Measurements from ENCODE around the gene STAC2.

Gene STAC2

DNA sequence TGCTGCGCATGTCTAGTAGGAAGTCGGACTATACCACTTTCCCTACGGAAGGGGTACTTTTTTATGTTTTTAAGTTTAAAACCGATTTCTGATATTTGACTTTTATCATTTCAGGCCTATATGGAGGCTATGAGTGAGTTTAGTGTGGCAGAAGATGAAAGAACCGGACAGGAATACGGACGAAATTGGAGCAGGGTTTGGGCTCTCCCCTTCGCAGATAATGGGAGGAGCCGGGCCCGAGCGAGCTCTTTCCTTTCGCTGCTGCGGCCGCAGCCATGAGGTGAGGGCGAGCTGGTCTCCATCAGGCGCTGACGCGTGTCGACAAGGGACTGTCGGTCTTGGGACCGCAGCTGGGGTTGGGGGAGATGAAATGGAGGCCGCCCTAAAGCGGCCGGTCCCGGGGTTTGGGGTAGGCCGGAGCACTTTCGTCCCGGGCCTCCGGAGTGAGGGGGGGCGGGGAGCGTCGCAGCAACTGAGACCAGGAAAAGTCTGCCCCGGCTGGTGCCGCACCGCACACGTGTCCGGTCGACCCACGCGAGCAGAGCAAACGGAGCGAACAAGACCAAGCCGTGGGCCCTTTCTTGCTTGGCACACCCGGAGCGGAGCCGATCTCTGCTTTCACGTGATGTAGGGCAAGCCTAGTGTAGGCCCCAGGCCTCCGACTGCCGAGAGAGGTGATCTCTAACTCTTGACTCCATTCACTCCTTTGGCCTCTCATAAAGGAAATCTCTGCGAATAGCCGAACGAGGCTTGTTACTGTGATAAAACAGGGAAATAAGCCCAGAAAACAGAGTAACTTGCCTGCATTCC, 25.5 kb downstream of the STAC2 start, which contains the start of gene RPL19:
Gene RPL19 (plus strand): TSS at position 214 of the 810 bp plus-strand sequence. CDS start 62 bp downstream, at position 276.
- Histone ChIP-seq H3K9ac (ENCODE audit: low read depth, low read length) (peak within 1 kb of the TSS; percentile 100), H3K9me3 (ENCODE audit: control insufficient read depth, insufficient read depth, low read length) (no peaks in the 10 kb centered on the region), H3K27me3 (ENCODE audit: control insufficient read depth, insufficient read depth, low read length) (no peaks in the 10 kb centered on the region), H3K36me3 (ENCODE audit: control insufficient read depth, insufficient read depth, low read length) (peaks cover 37% of the 10 kb centered on the region), H3K4me1 (ENCODE audit: control insufficient read depth, insufficient read depth, low read length) (peaks cover 13% of the 10 kb centered on the region), H3K4me3 (ENCODE audit: low read depth, low read length) (peak within 1 kb of the TSS; percentile 83)

DNA sequence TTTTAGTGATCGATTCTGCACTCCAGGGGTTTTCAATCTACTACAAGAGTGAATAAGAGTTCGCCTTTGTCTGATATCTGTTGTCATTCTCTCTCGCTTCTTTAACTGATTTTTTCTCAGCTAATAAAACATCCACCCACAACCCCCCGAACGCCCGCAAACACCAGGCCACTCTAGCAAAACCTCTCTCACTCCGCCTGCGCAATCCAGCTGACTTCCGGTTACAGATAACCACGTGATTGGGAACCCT, 26.0 kb downstream of the STAC2 start:
- H3K9ac ChIP-seq (ENCODE audit: low read depth, low read length), result peak overlapping the region; percentile 100
- H3K27me3 ChIP-seq (ENCODE audit: control insufficient read depth, insufficient read depth, low read length), result no peaks in the 10 kb centered on the region
- H3K9me3 ChIP-seq (ENCODE audit: control insufficient read depth, insufficient read depth, low read length), result no peaks in the 10 kb centered on the region
- H3K4me3 ChIP-seq (ENCODE audit: low read depth, low read length), result peak overlapping the region; percentile 83
- peaks cover 13% of the 10 kb centered on the region for H3K4me1 ChIP-seq (ENCODE audit: control insufficient read depth, insufficient read depth, low read length)
- peaks cover 34% of the 10 kb centered on the region for H3K36me3 ChIP-seq (ENCODE audit: control insufficient read depth, insufficient read depth, low read length)

DNA sequence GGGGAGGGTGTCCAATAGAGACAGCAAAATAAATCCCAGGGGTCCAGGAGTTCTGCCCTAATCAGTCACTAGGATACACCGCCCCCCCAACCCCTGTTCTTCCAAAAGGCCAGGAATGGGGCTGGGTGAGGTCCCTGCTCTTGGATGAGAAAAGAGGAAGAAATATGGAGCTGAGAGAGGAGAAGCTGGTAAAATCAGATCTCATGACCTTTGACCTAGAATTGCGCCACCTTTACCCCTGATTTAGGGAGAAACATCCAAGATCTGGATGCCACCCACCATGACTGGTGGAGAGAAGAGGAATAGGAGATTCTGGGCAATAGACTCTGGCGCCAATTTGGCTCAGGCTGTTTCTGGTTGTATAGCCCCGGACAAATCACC, 27.6 kb downstream of the STAC2 start:
- Histone ChIP-seq H3K27me3 (ENCODE audit: control insufficient read depth, insufficient read depth, low read length) (no peaks in the 10 kb centered on the region), H3K4me1 (ENCODE audit: control insufficient read depth, insufficient read depth, low read length) (peaks cover 17% of the 10 kb centered on the region), H3K9me3 (ENCODE audit: control insufficient read depth, insufficient read depth, low read length) (no peaks in the 10 kb centered on the region), H3K36me3 (ENCODE audit: control insufficient read depth, insufficient read depth, low read length) (peaks cover 27% of the 10 kb centered on the region), H3K9ac (ENCODE audit: low read depth, low read length) (peak overlapping the region; percentile 65), H3K4me3 (ENCODE audit: low read depth, low read length) (peak overlapping the region; percentile 55)

DNA sequence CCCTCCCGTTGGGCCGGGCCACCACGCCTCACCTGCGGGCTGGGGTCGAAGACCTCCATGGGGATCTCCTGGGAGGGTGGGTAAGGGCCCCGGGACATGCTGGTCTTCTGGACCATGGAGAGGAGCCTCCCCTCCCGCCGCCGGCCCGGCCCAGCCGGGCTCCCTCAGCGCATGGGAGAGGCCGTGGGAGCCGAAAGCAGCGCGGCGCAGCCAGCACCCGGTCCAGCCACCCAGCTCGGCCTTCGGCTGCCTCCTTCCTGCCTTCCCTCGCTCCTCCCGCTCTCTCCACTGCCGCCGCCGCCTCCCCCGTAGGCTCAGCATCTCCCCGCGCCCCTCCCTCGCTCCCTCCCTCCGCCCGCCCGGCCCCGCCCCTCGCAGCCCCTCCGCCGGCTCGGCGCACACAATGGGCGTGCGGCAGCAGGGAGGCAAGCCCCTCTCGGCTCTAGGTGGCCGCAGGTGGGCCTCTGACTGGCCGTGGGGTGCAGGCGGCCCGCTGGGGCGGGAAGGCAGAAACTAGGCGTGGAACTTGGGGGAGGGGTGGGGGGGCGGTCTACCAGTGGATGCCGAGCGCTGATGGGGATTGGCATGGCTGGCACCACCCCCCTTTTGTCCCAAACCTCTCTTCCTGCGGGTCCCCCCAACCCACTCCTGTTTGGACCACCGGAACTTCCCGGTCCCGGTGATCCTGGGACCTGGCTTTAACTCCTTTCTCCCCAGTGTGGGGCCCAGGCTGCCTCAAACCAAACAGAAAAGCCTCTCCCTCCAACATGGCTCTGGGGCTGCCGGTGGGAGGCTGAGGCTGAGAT, 28.2 kb downstream of the STAC2 start, which contains the start of gene CACNB1:
Gene CACNB1 (minus strand): TSS at position 290 of the 806 bp plus-strand sequence. CDS start 174 bp downstream, at position 116.
- Histone ChIP-seq H3K9ac (ENCODE audit: low read depth, low read length) (peak within 1 kb of the TSS; percentile 65), H3K4me3 (ENCODE audit: low read depth, low read length) (peak within 1 kb of the TSS; percentile 55), H3K27me3 (ENCODE audit: control insufficient read depth, insufficient read depth, low read length) (no peaks in the 10 kb centered on the region), H3K4me1 (ENCODE audit: control insufficient read depth, insufficient read depth, low read length) (peaks cover 17% of the 10 kb centered on the region), H3K36me3 (ENCODE audit: control insufficient read depth, insufficient read depth, low read length) (peaks cover 24% of the 10 kb centered on the region), H3K9me3 (ENCODE audit: control insufficient read depth, insufficient read depth, low read length) (no peaks in the 10 kb centered on the region)

DNA sequence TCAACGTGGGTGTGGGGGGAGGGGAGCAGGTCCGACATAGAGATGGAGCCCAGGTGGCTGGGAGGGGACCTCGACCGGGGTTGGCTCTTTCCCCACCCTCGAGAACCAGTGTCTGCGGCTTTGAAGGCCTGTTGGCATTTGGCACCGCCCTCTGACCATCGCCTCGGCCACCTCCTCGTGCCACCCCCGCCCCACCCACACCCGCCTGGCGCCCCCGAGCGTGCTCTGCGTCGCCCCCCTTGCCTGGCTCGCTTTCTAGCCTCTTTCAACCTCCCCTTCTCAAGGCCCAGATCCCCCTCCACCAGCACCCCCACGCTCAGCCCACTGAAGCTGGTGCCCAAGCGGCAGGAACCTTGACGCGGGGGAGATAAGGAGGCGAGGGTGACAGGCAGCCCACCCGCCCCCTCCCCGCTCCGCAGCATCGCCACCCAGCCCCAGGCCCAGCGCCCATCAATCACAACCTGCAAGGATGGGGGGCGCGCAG, 28.9 kb downstream of the STAC2 start:
- no peak overlapping the region for H3K9ac ChIP-seq (ENCODE audit: low read depth, low read length)
- H3K36me3 ChIP-seq (ENCODE audit: control insufficient read depth, insufficient read depth, low read length), result peaks cover 23% of the 10 kb centered on the region
- H3K9me3 ChIP-seq (ENCODE audit: control insufficient read depth, insufficient read depth, low read length), result no peaks in the 10 kb centered on the region
- H3K4me3 ChIP-seq (ENCODE audit: low read depth, low read length), result peak overlapping the region; percentile 45
- no peaks in the 10 kb centered on the region for H3K27me3 ChIP-seq (ENCODE audit: control insufficient read depth, insufficient read depth, low read length)
- peaks cover 17% of the 10 kb centered on the region for H3K4me1 ChIP-seq (ENCODE audit: control insufficient read depth, insufficient read depth, low read length)

DNA sequence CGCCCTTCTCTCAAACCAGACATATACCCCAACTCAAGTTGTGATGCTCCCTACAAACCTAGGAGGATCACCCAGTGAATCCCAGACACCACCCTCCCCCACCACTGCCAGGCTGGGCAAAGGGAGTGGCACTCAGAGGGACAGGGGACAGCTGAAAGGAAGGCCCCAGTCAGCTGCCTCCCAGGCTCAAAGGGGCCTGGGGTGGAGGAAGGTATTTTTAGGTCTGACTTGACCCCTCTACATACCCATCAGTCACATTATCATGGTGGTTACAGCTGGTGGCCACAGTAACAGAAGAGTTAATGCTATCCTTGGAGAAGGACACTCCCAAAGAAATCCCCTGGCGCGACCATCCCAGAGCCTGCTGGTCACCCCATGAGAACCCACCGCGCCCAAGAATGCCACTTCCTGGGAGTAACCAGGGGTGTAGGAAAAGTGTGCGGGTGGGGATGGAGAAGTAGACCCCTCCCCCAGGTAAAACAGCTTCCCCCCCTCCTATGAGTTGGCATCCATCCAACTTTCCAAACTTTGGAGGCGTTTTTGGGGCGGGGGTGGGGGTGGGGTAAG, 29.4 kb downstream of the STAC2 start:
- Histone ChIP-seq H3K9me3 (ENCODE audit: control insufficient read depth, insufficient read depth, low read length) (no peaks in the 10 kb centered on the region), H3K4me1 (ENCODE audit: control insufficient read depth, insufficient read depth, low read length) (peaks cover 17% of the 10 kb centered on the region), H3K27me3 (ENCODE audit: control insufficient read depth, insufficient read depth, low read length) (no peaks in the 10 kb centered on the region), H3K4me3 (ENCODE audit: low read depth, low read length) (peak overlapping the region; percentile 45), H3K36me3 (ENCODE audit: control insufficient read depth, insufficient read depth, low read length) (peaks cover 22% of the 10 kb centered on the region), H3K9ac (ENCODE audit: low read depth, low read length) (no peak overlapping the region)

DNA sequence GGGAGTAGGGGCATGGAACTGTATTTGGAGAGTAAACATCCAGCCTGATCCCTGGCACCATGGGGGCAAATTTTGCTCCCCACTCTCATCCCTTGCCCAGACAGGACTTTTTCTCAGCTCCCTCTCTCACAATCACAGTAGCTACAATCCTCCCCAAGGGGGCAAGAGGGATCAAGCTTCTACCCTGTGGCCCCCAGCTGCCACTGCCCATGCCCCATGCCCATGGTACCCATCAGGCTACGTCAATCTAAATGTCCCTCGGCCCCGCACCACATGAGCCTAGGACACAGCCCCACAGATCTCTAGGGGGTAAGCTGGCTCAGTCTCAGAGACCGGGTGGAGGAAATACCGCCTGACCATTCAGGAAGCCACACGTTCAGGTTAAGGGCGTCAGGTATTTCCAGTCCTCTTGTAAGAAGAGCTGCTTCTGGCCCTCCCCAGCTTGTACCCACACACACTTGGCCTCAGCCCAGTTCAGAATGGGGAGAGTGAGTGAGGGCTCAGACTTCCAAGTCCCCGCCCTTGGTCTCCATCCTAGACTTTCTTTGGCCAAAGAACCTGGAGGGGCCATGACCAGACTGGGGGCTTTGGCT, 30.1 kb downstream of the STAC2 start:
- H3K9ac ChIP-seq (ENCODE audit: low read depth, low read length), result no peak overlapping the region
- H3K4me3 ChIP-seq (ENCODE audit: low read depth, low read length), result peak overlapping the region; percentile 45
- H3K9me3 ChIP-seq (ENCODE audit: control insufficient read depth, insufficient read depth, low read length), result no peaks in the 10 kb centered on the region
- H3K4me1 ChIP-seq (ENCODE audit: control insufficient read depth, insufficient read depth, low read length), result peaks cover 17% of the 10 kb centered on the region
- H3K27me3 ChIP-seq (ENCODE audit: control insufficient read depth, insufficient read depth, low read length), result no peaks in the 10 kb centered on the region
- peaks cover 22% of the 10 kb centered on the region for H3K36me3 ChIP-seq (ENCODE audit: control insufficient read depth, insufficient read depth, low read length)

DNA sequence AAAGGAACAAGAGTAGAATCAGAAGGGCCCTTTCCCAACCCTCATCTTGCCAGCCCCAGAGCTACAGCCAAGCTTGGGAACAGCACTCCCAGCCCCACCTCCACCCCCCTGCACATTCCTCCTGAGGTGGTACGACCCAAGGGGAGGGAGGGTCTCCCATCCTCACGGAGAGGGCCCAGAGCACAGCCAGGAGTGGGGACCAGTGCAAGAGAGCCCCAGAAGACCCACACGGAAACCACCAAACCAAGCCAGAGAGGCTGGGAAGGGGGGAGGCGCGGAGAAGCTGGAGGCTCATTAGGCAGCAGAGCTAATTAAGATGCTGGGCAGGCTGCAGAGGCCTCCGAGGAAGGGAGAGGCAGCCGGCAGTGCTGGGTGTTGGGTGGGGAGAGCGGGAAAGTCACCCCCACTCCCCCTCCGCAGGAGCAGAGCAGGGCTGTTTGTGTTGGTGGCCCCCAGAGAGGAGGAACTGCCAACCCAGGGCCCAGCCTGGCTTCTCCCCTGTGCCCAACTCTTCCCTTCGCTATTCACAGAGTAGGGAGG, 30.7 kb downstream of the STAC2 start:
- H3K9me3 ChIP-seq (ENCODE audit: control insufficient read depth, insufficient read depth, low read length), result no peaks in the 10 kb centered on the region
- H3K27me3 ChIP-seq (ENCODE audit: control insufficient read depth, insufficient read depth, low read length), result no peaks in the 10 kb centered on the region
- peaks cover 22% of the 10 kb centered on the region for H3K36me3 ChIP-seq (ENCODE audit: control insufficient read depth, insufficient read depth, low read length)
- H3K4me1 ChIP-seq (ENCODE audit: control insufficient read depth, insufficient read depth, low read length), result peaks cover 17% of the 10 kb centered on the region
- H3K4me3 ChIP-seq (ENCODE audit: low read depth, low read length), result peak overlapping the region; percentile 45
- no peak overlapping the region for H3K9ac ChIP-seq (ENCODE audit: low read depth, low read length)

DNA sequence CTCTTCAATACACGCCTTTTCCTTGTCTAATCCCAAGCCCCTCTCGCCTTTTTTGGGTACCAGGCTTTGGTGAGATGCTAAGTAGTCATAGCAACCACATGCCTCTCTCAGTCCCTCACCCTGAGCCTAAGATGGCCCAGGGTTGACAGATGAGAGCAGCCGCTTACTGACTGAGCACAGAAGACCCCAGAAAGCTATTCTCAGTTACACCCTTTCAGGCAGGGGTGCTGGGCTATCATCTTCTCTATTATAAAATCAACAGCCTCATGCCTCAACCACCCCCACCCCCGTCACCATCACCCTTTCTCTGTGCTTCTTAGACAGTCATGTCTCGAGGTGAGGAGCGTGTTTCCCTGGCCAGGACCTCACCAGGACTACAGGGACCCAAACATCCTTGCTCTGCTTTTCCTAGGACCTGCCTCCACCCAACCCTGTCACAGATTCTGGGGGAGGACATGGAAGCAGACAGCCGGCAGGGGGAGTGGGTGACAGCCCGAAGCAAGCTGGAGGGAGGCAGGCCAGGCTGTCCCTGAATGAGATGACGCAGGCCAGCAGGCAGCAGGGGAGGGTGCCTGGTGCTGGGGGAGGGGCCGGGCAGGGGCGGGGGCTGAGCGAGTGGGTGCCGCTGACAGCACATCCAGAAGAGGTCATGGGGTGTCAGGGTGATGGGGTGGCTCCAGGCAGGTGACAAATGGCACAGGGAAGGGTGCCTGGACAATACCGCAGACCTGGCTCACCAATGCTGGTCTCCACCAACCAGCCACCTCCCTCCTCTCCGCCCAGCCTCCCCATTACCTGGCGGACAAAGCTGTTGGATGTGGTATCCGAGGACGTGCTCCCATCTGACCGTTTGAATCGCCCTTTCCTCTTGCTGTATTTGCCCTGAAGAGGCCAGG, 31.4 kb downstream of the STAC2 start:
- no peaks in the 10 kb centered on the region for H3K27me3 ChIP-seq (ENCODE audit: control insufficient read depth, insufficient read depth, low read length)
- peaks cover 17% of the 10 kb centered on the region for H3K4me1 ChIP-seq (ENCODE audit: control insufficient read depth, insufficient read depth, low read length)
- H3K36me3 ChIP-seq (ENCODE audit: control insufficient read depth, insufficient read depth, low read length), result peaks cover 22% of the 10 kb centered on the region
- H3K9ac ChIP-seq (ENCODE audit: low read depth, low read length), result no peak overlapping the region
- H3K9me3 ChIP-seq (ENCODE audit: control insufficient read depth, insufficient read depth, low read length), result no peaks in the 10 kb centered on the region
- H3K4me3 ChIP-seq (ENCODE audit: low read depth, low read length), result peak overlapping the region; percentile 45

DNA sequence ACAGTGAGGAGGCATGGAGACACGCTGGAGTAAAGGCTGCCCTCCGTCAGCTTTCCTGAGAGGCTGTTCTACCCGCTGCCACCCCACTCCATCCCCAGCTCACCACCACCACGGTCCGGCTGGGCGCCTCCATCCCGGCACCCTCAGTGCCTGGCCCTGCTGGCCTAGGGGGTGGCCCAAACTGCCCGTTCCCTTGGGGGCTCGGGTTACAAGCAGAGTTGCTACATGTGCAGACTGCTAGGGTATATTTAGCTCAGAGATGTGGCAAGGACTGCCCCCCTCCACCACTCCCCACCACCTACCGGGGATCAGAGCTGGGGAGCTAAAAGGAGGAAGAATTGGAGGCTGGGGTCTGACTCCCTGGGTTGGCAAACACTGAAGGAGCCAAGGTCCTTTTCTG, 32.4 kb downstream of the STAC2 start:
- Histone ChIP-seq H3K9me3 (ENCODE audit: control insufficient read depth, insufficient read depth, low read length) (no peaks in the 10 kb centered on the region), H3K4me3 (ENCODE audit: low read depth, low read length) (no peak overlapping the region), H3K36me3 (ENCODE audit: control insufficient read depth, insufficient read depth, low read length) (peaks cover 22% of the 10 kb centered on the region), H3K4me1 (ENCODE audit: control insufficient read depth, insufficient read depth, low read length) (peaks cover 12% of the 10 kb centered on the region), H3K27me3 (ENCODE audit: control insufficient read depth, insufficient read depth, low read length) (no peaks in the 10 kb centered on the region), H3K9ac (ENCODE audit: low read depth, low read length) (no peak overlapping the region)
